Measurements from ENCODE around the gene TMEM126B.

DNA sequence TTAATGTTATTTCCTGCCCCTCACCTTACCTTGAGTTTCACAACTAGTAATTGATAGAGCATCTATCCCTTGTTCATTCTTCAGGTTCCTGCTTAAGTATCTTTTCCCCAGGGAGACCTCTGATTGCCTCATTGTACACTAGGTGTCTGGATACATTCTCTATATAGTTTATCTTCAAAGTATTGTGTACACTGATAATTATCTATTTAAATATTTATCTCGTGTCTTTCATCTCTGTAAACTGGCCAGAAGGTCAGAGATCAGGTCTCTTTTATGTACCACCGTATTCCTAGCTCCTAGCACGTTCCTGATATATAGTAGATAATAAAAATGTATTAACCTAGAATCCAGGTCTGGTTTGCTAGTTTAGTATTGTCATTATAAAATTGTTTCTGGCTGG, 6.4 kb downstream of the TMEM126B start:
- TF ChIP-seq, protein P1, sequence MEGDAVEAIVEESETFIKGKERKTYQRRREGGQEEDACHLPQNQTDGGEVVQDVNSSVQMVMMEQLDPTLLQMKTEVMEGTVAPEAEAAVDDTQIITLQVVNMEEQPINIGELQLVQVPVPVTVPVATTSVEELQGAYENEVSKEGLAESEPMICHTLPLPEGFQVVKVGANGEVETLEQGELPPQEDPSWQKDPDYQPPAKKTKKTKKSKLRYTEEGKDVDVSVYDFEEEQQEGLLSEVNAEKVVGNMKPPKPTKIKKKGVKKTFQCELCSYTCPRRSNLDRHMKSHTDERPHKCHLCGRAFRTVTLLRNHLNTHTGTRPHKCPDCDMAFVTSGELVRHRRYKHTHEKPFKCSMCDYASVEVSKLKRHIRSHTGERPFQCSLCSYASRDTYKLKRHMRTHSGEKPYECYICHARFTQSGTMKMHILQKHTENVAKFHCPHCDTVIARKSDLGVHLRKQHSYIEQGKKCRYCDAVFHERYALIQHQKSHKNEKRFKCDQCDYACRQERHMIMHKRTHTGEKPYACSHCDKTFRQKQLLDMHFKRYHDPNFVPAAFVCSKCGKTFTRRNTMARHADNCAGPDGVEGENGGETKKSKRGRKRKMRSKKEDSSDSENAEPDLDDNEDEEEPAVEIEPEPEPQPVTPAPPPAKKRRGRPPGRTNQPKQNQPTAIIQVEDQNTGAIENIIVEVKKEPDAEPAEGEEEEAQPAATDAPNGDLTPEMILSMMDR (IDR thresholded peaks at IDR 0.05; ENCODE audit: insufficient read depth, low read depth, low read length): no peak
- TF ChIP-seq EZH2 (IDR thresholded peaks at IDR 0.05; ENCODE audit: insufficient read depth, low read length): no peak

Measured in astrocyte (in vitro differentiated cells and primary cell).